ENCODE measurements around the gene PA2G4. TPM values are rescaled to one million over a fixed set of nuclear protein-coding genes. Genes with fewer than 3 reads are reported as not detected.
"Not testable (repeated sequence)": the region's sequence is repeated elsewhere in the genome, so short reads cannot be mapped to it uniquely, and the experiment has no call there.

PA2G4 gene
- total and polyA plus RNA-seq, 2 donors (not counting 3 experiments of a cell fraction or from before 2014, with no cell fraction given) = 121 to 188 TPM

DNA sequence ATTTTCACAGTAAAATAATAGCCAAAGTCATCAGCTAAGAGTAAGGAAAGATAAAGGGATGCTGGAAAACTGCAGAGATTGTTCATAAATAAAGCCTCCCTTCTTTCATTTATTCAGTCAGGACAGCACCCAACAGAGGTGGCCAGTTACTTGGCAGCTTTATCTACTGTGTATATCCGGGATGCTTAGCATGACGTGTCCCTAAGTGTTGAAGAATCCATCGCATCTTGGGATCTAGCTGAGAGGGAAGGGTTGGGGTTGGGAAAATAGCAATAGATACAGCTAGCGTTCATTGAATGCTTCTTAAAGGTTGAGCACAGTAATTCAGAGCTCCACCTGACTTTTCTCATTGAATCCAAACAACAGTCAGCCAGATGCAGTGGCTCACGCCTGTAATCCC lies 30.0 kb upstream of the PA2G4 start:
- no peaks in the 10 kb centered on the region for H3K36me3 ChIP-seq (ENCODE audit: control insufficient read depth in 2 of 2, extremely low read depth in 1 of 2, insufficient read depth in 2 of 2, low read length in 2 of 2)
- no peaks in the 10 kb centered on the region for H4K20me1 ChIP-seq (replicated peaks; ENCODE audit: control insufficient read depth, extremely low read depth, insufficient read depth, low read length)
- no peaks in the 10 kb centered on the region for H3K9me1 ChIP-seq (replicated peaks; ENCODE audit: control insufficient read depth, extremely low read depth, insufficient read depth, low read length)
- no TSS peak for BruUV-seq (replicated peaks)
- ChIA-PET POLR2A (interaction anchor here (0.6 kb wide), 1 partner anchor 10 kb away, joined by 3 read pairs; no protein-coding TSS in a partner anchor), CTCF (interaction anchor here (0.9 to 2.5 kb wide), 3 partner anchors 11 to 27 kb away, joined by 3 to 6 read pairs (median 3); no protein-coding TSS in a partner anchor)
- H3K27ac ChIP-seq (ENCODE audit: insufficient read depth, low read depth, low read length) = no peak overlapping the region
- TF ChIP-seq JUN (IDR thresholded peaks at IDR 0.05; ENCODE audit: borderline replicate concordance, insufficient read depth, insufficient read length, low read depth) (no peak), POLR2A (IDR thresholded peaks at IDR 0.05; ENCODE audit: low read depth, low read length) (no peak), GATA2 (IDR thresholded peaks at IDR 0.05; ENCODE audit: insufficient read depth, insufficient read length, low read depth, low read length) (no peak), MYC (IDR thresholded peaks at IDR 0.05; ENCODE audit: low read depth, low read length) (no peak), FOS (IDR thresholded peaks at IDR 0.05; ENCODE audit: borderline replicate concordance, insufficient read depth, low read length) (no peak), POLR2AphosphoS5 (IDR thresholded peaks at IDR 0.05; ENCODE audit: insufficient read depth, low read depth, low read length) (no peak), EZH2 (IDR thresholded peaks at IDR 0.05; ENCODE audit: borderline replicate concordance, low read depth, low read length, severe bottlenecking) (no peak)
- TF ChIP-seq, protein P1, sequence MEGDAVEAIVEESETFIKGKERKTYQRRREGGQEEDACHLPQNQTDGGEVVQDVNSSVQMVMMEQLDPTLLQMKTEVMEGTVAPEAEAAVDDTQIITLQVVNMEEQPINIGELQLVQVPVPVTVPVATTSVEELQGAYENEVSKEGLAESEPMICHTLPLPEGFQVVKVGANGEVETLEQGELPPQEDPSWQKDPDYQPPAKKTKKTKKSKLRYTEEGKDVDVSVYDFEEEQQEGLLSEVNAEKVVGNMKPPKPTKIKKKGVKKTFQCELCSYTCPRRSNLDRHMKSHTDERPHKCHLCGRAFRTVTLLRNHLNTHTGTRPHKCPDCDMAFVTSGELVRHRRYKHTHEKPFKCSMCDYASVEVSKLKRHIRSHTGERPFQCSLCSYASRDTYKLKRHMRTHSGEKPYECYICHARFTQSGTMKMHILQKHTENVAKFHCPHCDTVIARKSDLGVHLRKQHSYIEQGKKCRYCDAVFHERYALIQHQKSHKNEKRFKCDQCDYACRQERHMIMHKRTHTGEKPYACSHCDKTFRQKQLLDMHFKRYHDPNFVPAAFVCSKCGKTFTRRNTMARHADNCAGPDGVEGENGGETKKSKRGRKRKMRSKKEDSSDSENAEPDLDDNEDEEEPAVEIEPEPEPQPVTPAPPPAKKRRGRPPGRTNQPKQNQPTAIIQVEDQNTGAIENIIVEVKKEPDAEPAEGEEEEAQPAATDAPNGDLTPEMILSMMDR (IDR thresholded peaks at IDR 0.05; ENCODE audit: extremely low read depth in 1 of 2, insufficient read depth in 1 of 2, low read depth in 1 of 2, low read length in 2 of 2) = no peak
- TF ChIP-seq, protein P2, sequence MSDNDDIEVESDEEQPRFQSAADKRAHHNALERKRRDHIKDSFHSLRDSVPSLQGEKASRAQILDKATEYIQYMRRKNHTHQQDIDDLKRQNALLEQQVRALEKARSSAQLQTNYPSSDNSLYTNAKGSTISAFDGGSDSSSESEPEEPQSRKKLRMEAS (IDR thresholded peaks at IDR 0.05; ENCODE audit: insufficient read depth, insufficient read length) = no peak
- H3K4me3 ChIP-seq (replicated peaks in 1 of 3; ENCODE audit: insufficient read depth in 1 of 3, low read depth in 1 of 3, low read length in 3 of 3) = no peak overlapping the region
- peaks cover under 1% of the 10 kb centered on the region for H3K4me1 ChIP-seq (ENCODE audit: control insufficient read depth, extremely low read depth, insufficient read depth, low read length)
- no peak overlapping the region for H2AFZ ChIP-seq (ENCODE audit: low read depth, low read length)
- no peaks in the 10 kb centered on the region for H3K79me2 ChIP-seq (ENCODE audit: control insufficient read depth, insufficient read depth, low read length)
- dilution Hi-C loops (cut with MboI; ENCODE audit: extremely low pct_ligation_motif_present, low sequenced_read_pairs) (no loop called here), intact Hi-C loops (cut with micrococcal nuclease) (no loop called here)
- FAIRE-seq = no peak
- no peak overlapping the region for H3K4me2 ChIP-seq (ENCODE audit: insufficient read depth, low read length)
- H3K9me3 ChIP-seq (replicated peaks; ENCODE audit: control insufficient read depth, insufficient read depth, low read length) = no peaks in the 10 kb centered on the region
- DNase-seq (ENCODE audit: low read depth, low spot score) = no peak
- no peak overlapping the region for H3K9ac ChIP-seq (replicated peaks; ENCODE audit: extremely low read depth, insufficient read depth, low read length)
- H3K27me3 ChIP-seq (ENCODE audit: control insufficient read depth in 2 of 2, insufficient read depth in 2 of 2, low read length in 2 of 2) = no peaks in the 10 kb centered on the region

DNA sequence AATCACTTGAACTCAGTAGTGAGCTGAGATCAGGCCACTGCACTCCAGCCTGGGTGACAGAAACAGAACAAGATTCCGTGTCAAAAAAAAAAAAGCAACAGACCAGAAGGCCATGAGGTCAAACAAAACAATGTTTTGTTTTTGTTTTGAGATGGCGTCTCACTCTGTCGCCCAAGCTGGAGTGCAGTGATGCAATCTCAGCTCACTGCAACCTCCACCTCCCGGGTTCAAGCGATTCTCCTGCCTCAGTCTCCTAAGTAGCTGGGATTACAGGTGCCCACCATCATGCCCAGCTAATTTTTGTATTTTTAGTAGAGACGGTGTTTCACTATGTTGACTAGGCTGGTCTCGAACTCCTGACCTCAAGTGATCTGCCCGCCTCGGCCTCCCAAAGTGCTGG lies 26.4 kb upstream of the PA2G4 start:
- CTCF ChIA-PET; DNase-seq (ENCODE audit: low read depth, low spot score): not testable (repeated sequence)

More for the DNA sequence above, 26.4 kb upstream of the PA2G4 start:
- intact Hi-C loops (cut with micrococcal nuclease); H4K20me1 ChIP-seq (replicated peaks; ENCODE audit: control insufficient read depth, extremely low read depth, insufficient read depth, low read length); H3K9me1 ChIP-seq (replicated peaks; ENCODE audit: control insufficient read depth, extremely low read depth, insufficient read depth, low read length); dilution Hi-C loops (cut with MboI; ENCODE audit: extremely low pct_ligation_motif_present, low sequenced_read_pairs); H3K4me3 ChIP-seq (replicated peaks in 1 of 3; ENCODE audit: insufficient read depth in 1 of 3, low read depth in 1 of 3, low read length in 3 of 3); FAIRE-seq; H3K36me3 ChIP-seq (ENCODE audit: control insufficient read depth in 2 of 2, extremely low read depth in 1 of 2, insufficient read depth in 2 of 2, low read length in 2 of 2); H3K27ac ChIP-seq (ENCODE audit: insufficient read depth, low read depth, low read length); H2AFZ ChIP-seq (ENCODE audit: low read depth, low read length); POLR2A ChIA-PET; H3K79me2 ChIP-seq (ENCODE audit: control insufficient read depth, insufficient read depth, low read length); H3K4me1 ChIP-seq (ENCODE audit: control insufficient read depth, extremely low read depth, insufficient read depth, low read length); H3K27me3 ChIP-seq (ENCODE audit: control insufficient read depth in 2 of 2, insufficient read depth in 2 of 2, low read length in 2 of 2); H3K4me2 ChIP-seq (ENCODE audit: insufficient read depth, low read length); H3K9ac ChIP-seq (replicated peaks; ENCODE audit: extremely low read depth, insufficient read depth, low read length); H3K9me3 ChIP-seq (replicated peaks; ENCODE audit: control insufficient read depth, insufficient read depth, low read length); BruUV-seq (replicated peaks): not testable (repeated sequence)
